K562 (cell line): Measurements from ENCODE around the gene LMNTD2. TPM values are rescaled to one million over a fixed set of nuclear protein-coding genes. Genes with fewer than 3 reads are reported as not detected.
A peak's percentile ranks its signal among the peaks of the same experiment; 100 is the strongest.

Experiments used
- ATAC-seq: fragments of 200-7000 bp; cut with Tn5 transposase; 3 replicates; pipeline ENCODE4 v1.9.1; 2020; ENCODE audit warnings: moderate library complexity
- BruUV-seq: library from RNA; stranded (reverse); fragments of 400-500 nt; replicated peaks from 2 replicates; lab custom pipeline; 2021; lab: Mats Ljungman, UMichigan
- CTCF ChIA-PET: fragments of 300-600 bp; formaldehyde crosslinking; extraction: SDS; loops from one replicate; lab custom pipeline; 2021; ENCODE audit warnings: low intra/inter-chr PET ratio; lab: Yijun Ruan, JAX
- POLR2A ChIA-PET: fragments of 300-600, 350-650 bp; sonication (Branson Sonifier 250); formaldehyde crosslinking; extraction: SDS; loops from one replicate; lab custom pipeline; 2021; ENCODE audit warnings: antibody characterized with exemption, inconsistent platforms; lab: Yijun Ruan, JAX
- DNase-seq, 4 experiments: peaks; one replicate each; pipeline versions ENCODE4 v3.0.0 to v3.0.0-alpha.2; 2011 to 2018; ENCODE audit warnings: low spot score in 3 of 4, mixed read lengths in 3 of 4; ENCODE audit errors: extremely low read depth in 1 of 4
- FAIRE-seq: peaks from 2 replicates; lab custom pipeline; 2011; peaks lifted over from hg19 to GRCh38; lab: Jason Lieb, UNC
- H2AFZ ChIP-seq: 2 replicates; pipeline ENCODE4 v1.6.0; 2011; ENCODE audit warnings: low read depth, low read length, control low read depth, inconsistent platforms
- H3K27ac ChIP-seq: fragments of 200-600 bp; 3 replicates; pipeline ENCODE4 v1.8.0; 2011; ENCODE audit warnings: low read depth, mild to moderate bottlenecking, control low read depth, inconsistent platforms, low read length, moderate library complexity, mixed read lengths; ENCODE audit errors: extremely low read depth
- H3K27me3 ChIP-seq, 2 experiments: fragments of 300-600 bp in 1 of 2; 2 replicates in 1 of 2; 3 replicates in 1 of 2; pipeline versions ENCODE4 v1.6.0 to v1.8.0; 2011; ENCODE audit warnings: inconsistent platforms in 2 of 2, low read length in 2 of 2, mild to moderate bottlenecking in 1 of 2, mixed read lengths in 1 of 2, moderate library complexity in 1 of 2; ENCODE audit not compliant: control insufficient read depth in 2 of 2, insufficient read depth in 2 of 2
- H3K36me3 ChIP-seq: fragments of 300-600 bp; 3 replicates; pipeline ENCODE4 v1.8.0; 2011; ENCODE audit warnings: mild to moderate bottlenecking, low read length, inconsistent platforms; ENCODE audit not compliant: control insufficient read depth, insufficient read depth
- H3K4me1 ChIP-seq, 2 experiments: fragments of 200-600 bp in 1 of 2; replicated peaks in 1 of 2; 2 replicates in 1 of 2; 3 replicates in 1 of 2; pipeline versions ENCODE4 v1.5.1 to v1.8.0; 2011; ENCODE audit warnings: inconsistent platforms in 2 of 2, low read length in 2 of 2, mild to moderate bottlenecking in 1 of 2, mixed read lengths in 1 of 2, moderate library complexity in 1 of 2; ENCODE audit not compliant: control insufficient read depth in 2 of 2, insufficient read depth in 2 of 2
- H3K4me2 ChIP-seq: 2 replicates; pipeline ENCODE4 v1.6.1; 2011; ENCODE audit warnings: low read length, control low read depth, inconsistent platforms, mixed read lengths; ENCODE audit not compliant: insufficient read depth
- H3K4me3 ChIP-seq: fragments of 200-600 bp; sonication (generic), shearing (Covaris generic); 2 replicates; pipeline ENCODE4 v1.5.1; 2016; ENCODE audit warnings: control low read depth, inconsistent platforms
- H3K79me2 ChIP-seq: fragments of 200-600 bp; 3 replicates; pipeline ENCODE4 v1.8.0; 2011; ENCODE audit warnings: low read length, inconsistent platforms; ENCODE audit not compliant: control insufficient read depth, insufficient read depth
- H3K9ac ChIP-seq, 2 experiments: 2 replicates each; pipeline versions ENCODE4 v1.6.0 to v1.6.1; 2011; ENCODE audit warnings: low read depth in 2 of 2, low read length in 2 of 2, control low read depth in 1 of 2, inconsistent platforms in 1 of 2, mild to moderate bottlenecking in 1 of 2, mixed read lengths in 1 of 2; ENCODE audit not compliant: insufficient read depth in 1 of 2
- H3K9me1 ChIP-seq: one replicate; pipeline ENCODE4 v1.6.0; 2011; ENCODE audit warnings: inconsistent platforms, mild to moderate bottlenecking, low read length, moderate library complexity; ENCODE audit not compliant: control insufficient read depth, insufficient read depth
- H3K9me3 ChIP-seq: replicated peaks from 2 replicates; pipeline ENCODE4 v1.5.1; 2011; ENCODE audit warnings: low read depth, low read length, inconsistent platforms; ENCODE audit not compliant: control insufficient read depth, insufficient read depth
- H4K20me1 ChIP-seq: replicated peaks from 2 replicates; pipeline ENCODE4 v1.6.1; 2011; ENCODE audit warnings: low read length, inconsistent platforms, mixed read lengths; ENCODE audit not compliant: control insufficient read depth, insufficient read depth
- E2F6 ChIP-seq, 2 experiments: IDR thresholded peaks; 2 replicates each; pipeline ENCODE4 v1.6.1; 2011; ENCODE audit warnings: borderline replicate concordance in 1 of 2, control low read depth in 1 of 2, low read depth in 1 of 2, low read length in 1 of 2, mild to moderate bottlenecking in 1 of 2, mixed read lengths in 1 of 2, moderate library complexity in 1 of 2; ENCODE audit not compliant: insufficient read depth in 1 of 2, insufficient read length in 1 of 2, poor library complexity in 1 of 2, severe bottlenecking in 1 of 2; ENCODE audit errors: extremely low read depth in 1 of 2
- IRF2 ChIP-seq: sonication (generic); formaldehyde crosslinking; IDR thresholded peaks from 2 replicates; pipeline ENCODE4 v1.8.1; 2022; ENCODE audit warnings: mild to moderate bottlenecking, missing genetic modification reagents
- MTA2 ChIP-seq: fragments of 450-650 bp; IDR thresholded peaks from 2 replicates; pipeline ENCODE4 v1.6.1; 2016; ENCODE audit warnings: low read depth
- POLR2G ChIP-seq: fragments of 200-400 bp; formaldehyde crosslinking; IDR thresholded peaks from 2 replicates; pipeline ENCODE4 v1.6.1; 2017; ENCODE audit warnings: low read depth, mild to moderate bottlenecking, antibody characterized with exemption, low read length, moderate library complexity
- SMARCA4 ChIP-seq: fragments of 450-650 bp; IDR thresholded peaks from 2 replicates; pipeline ENCODE4 v1.6.1; 2016
- ZBTB1 ChIP-seq: sonication (generic); formaldehyde crosslinking; IDR thresholded peaks from 2 replicates; pipeline ENCODE4 v1.8.1; 2023; ENCODE audit warnings: missing genetic modification reagents, low read depth, mild to moderate bottlenecking, borderline replicate concordance
- ZNF280A ChIP-seq: fragments of 450-650 bp; IDR thresholded peaks from 2 replicates; pipeline ENCODE4 v1.6.1; 2018; ENCODE audit warnings: mild to moderate bottlenecking, low read depth; ENCODE audit not compliant: partially characterized antibody
- ZNF589 ChIP-seq: fragments of 200-800 bp; sonication (Bioruptor generic); IDR thresholded peaks from 2 replicates; pipeline ENCODE4 v1.6.1; 2016; ENCODE audit warnings: low read depth, missing genetic modification characterization, missing compliant biosample characterization
- WGBS: fragments of 100-300 bp; shearing (Covaris generic); methylation state at CpG from one replicate; pipeline ENCODE4 v1.1.6; 2016; ENCODE audit warnings: low coverage, mixed read lengths; ENCODE audit not compliant: insufficient coverage; ENCODE audit errors: missing lambda C conversion rate; 5-methylcytosine and 5-hydroxymethylcytosine counted together
- in situ Hi-C: fragments of 300-500 bp; cut with MboI; formaldehyde crosslinking; loops from 4 replicates; pipeline ENCODE4 v1.15.0; 2018; ENCODE audit warnings: inconsistent platforms, mixed read lengths
- intact Hi-C: fragments of 100-400 bp; cut with micrococcal nuclease; formaldehyde crosslinking; loops from 2 replicates; pipeline ENCODE4 v1.14.2; 2022
- polyA plus RNA-seq, 8 experiments: library from polyadenylated mRNA; depleted of rRNA in 4 of 8; stranded (reverse) in 5 of 8; unstranded in 3 of 8; fragments of >200 nt; fragmentation: Nextera tagmentation in 2 of 8; fragmentation: Illumina TruSeq in 1 of 8; extraction: Ambion mirVana in 2 of 8; extraction: Trizol in 1 of 8; gene quantifications; 2 replicates each; pipeline versions ENCODE4 v1.2.1 to v1.2.3, GENCODE V29; 2011 to 2014; ENCODE audit warnings: inconsistent platforms in 1 of 8, missing spikeins in 1 of 8
- total RNA-seq, 7 experiments: library from RNA; depleted of rRNA in 6 of 7; stranded (reverse); fragments of >200 nt in 6 of 7; fragmentation: Illumina TruSeq in 2 of 7; extraction: Trizol in 2 of 7; gene quantifications; 2 replicates each; pipeline versions ENCODE4 v1.2.1 to v1.2.3, GENCODE V29; 2011 to 2021; ENCODE audit warnings: low replicate concordance in 1 of 7
- TF ChIP-seq, protein P1 (sequence below), 2 experiments: IDR thresholded peaks; 2 replicates each; pipeline ENCODE4 v1.6.1; 2012; ENCODE audit warnings: improper control_type of control experiment in 2 of 2, low read depth in 2 of 2, low read length in 2 of 2, borderline replicate concordance in 1 of 2

Gene LMNTD2
- total and polyA plus RNA-seq, 9 of the 15 experiments (the other 6 are each of a cell fraction or from before 2014, with no cell fraction given) = 0.48 to 4.2 (median 1.5) TPM; not detected in 3

DNA sequence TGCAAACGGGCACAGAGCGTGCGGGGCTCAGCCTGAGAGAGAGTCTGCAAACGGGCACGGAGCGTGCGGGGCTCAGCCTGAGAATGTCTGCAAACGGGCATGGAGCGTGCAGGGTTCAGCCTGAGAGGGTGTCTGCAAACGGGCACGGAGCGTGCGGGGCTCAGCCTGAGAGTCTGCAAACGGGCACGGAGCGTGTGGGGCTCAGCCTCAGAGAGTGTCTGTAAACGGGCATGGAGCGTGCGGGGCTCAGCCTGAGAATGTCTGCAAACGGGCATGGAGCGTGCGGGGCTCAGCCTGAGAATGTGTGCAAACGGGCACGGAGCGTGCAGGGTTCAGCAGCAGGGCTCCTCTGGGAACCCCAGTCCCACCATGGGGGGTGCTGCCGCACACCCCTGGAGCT is 29.3 kb upstream of the LMNTD2 start:
- Histone ChIP-seq H4K20me1 (no peaks in the 10 kb centered on the region; the same call in 1 of the 2 replicates), H3K27me3 (no peaks in the 10 kb centered on the region), H3K9me3 (no peaks in the 10 kb centered on the region), H3K36me3 (peaks cover 91% of the 10 kb centered on the region), H3K79me2 (peaks cover 28% of the 10 kb centered on the region), H3K4me3 (no peak overlapping the region), H3K9me1 (no peaks in the 10 kb centered on the region), H3K4me2 (no peak overlapping the region), H3K4me1 (peaks cover 3 to 25% of the 10 kb centered on the region in 2 experiments; a peak in 4 of 5 replicates), H3K27ac (no peak overlapping the region), H3K9ac (peak overlapping the region in 1 of 2 experiments; percentile 7; a peak in 1 of 4 replicates), H2AFZ (no peak overlapping the region)
- BruUV-seq = no TSS peak
- TF ChIP-seq POLR2G (peak; percentile 54), ZBTB1 (CRISPR knock-in tag) (no peak)
- no peak for DNase-seq
- intact Hi-C loops (no loop called here), in situ Hi-C loops (no loop called here)
- ChIA-PET CTCF (no interaction called here), POLR2A (no interaction called here)
- FAIRE-seq = no peak
- 96% methylated on average over 26 of the region's 26 CpGs for WGBS
- ATAC-seq = no peak

DNA sequence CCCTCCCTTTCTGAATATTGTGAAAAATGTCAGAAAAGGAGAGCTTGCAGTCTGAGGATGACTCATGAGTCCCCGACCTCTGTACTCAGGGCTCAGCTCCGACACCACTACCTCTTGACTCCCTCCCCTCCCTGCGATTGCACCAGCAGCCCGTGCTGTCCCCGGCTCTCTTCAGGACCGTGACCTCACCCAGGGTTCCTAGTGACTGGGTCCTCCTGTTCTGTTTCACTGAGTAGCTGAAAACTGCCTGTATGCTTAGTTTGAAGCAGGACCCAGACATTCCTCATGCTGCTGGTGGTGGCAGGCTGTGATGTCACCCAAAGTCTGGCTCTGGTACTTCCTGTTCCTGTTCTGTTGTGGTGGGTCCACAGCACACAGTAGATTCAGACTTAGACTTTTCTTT is 27.4 kb upstream of the LMNTD2 start:
- ChIA-PET CTCF (no interaction called here), POLR2A (interaction anchor here (0.7 to 1.4 kb wide), 5 partner anchors 8 to 16 kb away, joined by 3 to 5 read pairs (median 4); no protein-coding TSS in a partner anchor)
- Histone ChIP-seq H3K36me3 (peaks cover 89% of the 10 kb centered on the region), H3K27ac (peak overlapping the region; percentile 80; the same call in 2 of the 3 replicates), H3K4me3 (no peak overlapping the region), H2AFZ (no peak overlapping the region), H4K20me1 (peaks cover 5% of the 10 kb centered on the region), H3K79me2 (peaks cover 42% of the 10 kb centered on the region), H3K27me3 (no peaks in the 10 kb centered on the region), H3K9ac (peak overlapping the region in 1 of 2 experiments; percentile 40; a peak in 2 of 4 replicates), H3K4me1 (peaks cover 3 to 26% of the 10 kb centered on the region in 2 experiments; a peak in 4 of 5 replicates), H3K9me1 (peaks cover 4% of the 10 kb centered on the region), H3K9me3 (no peaks in the 10 kb centered on the region), H3K4me2 (peak overlapping the region; percentile 44; the same call in 1 of the 2 replicates)
- DNase-seq = peak; percentile 57 to 79 (median 73)
- no TSS peak for BruUV-seq
- FAIRE-seq = peak; percentile 90
- peak; percentile 96 for ATAC-seq
- in situ Hi-C loops = no loop called here
- intact Hi-C loops = no loop called here
- 25% methylated on average over 6 of the region's 6 CpGs for WGBS
- TF ChIP-seq ZNF280A (no peak), IRF2 (CRISPR knock-in tag) (no peak), ZNF589 (CRISPR knock-in tag) (no peak), E2F6 (IDR thresholded peaks at IDR 0.05; ENCODE audit: borderline replicate concordance in 1 of 2, extremely low read depth in 1 of 2, insufficient read depth in 1 of 2, insufficient read length in 1 of 2, low read depth in 1 of 2, low read length in 1 of 2, poor library complexity in 1 of 2, severe bottlenecking in 1 of 2) (no peak), SMARCA4 (peak; percentile 53; the same call in 1 of the 2 replicates), MTA2 (no peak)
- TF ChIP-seq, protein P1, sequence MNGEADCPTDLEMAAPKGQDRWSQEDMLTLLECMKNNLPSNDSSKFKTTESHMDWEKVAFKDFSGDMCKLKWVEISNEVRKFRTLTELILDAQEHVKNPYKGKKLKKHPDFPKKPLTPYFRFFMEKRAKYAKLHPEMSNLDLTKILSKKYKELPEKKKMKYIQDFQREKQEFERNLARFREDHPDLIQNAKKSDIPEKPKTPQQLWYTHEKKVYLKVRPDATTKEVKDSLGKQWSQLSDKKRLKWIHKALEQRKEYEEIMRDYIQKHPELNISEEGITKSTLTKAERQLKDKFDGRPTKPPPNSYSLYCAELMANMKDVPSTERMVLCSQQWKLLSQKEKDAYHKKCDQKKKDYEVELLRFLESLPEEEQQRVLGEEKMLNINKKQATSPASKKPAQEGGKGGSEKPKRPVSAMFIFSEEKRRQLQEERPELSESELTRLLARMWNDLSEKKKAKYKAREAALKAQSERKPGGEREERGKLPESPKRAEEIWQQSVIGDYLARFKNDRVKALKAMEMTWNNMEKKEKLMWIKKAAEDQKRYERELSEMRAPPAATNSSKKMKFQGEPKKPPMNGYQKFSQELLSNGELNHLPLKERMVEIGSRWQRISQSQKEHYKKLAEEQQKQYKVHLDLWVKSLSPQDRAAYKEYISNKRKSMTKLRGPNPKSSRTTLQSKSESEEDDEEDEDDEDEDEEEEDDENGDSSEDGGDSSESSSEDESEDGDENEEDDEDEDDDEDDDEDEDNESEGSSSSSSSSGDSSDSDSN (IDR thresholded peaks at IDR 0.05; ENCODE audit: borderline replicate concordance in 1 of 2, low read depth in 2 of 2, low read length in 2 of 2) = no peak
